Loucy (cell line): Measurements from ENCODE around the gene CYP27B1.

Experiments used
- H2AFZ ChIP-seq: fragments of 200-600 bp; sonication (generic); 2 replicates; pipeline ENCODE4 v1.6.0; 2016; ENCODE audit warnings: antibody characterized with exemption, mild to moderate bottlenecking, low read length, moderate library complexity
- H3F3A ChIP-seq: fragments of 200-600 bp; 2 replicates; pipeline ENCODE4 v1.6.0; 2016; ENCODE audit warnings: antibody characterized with exemption, low read depth, mild to moderate bottlenecking
- H3K27me3 ChIP-seq: fragments of 200-600 bp; sonication (generic); 2 replicates; pipeline ENCODE4 v1.6.1; 2014; ENCODE audit warnings: low read length, mild to moderate bottlenecking; ENCODE audit not compliant: insufficient read depth, poor library complexity, severe bottlenecking
- H3K36me3 ChIP-seq: fragments of 200-600 bp; sonication (generic); 2 replicates; pipeline ENCODE4 v1.6.1; 2016; ENCODE audit warnings: low read length; ENCODE audit not compliant: insufficient read depth
- H3K4me1 ChIP-seq: fragments of 200-600 bp; sonication (generic); 2 replicates; pipeline ENCODE4 v1.5.1; 2014; ENCODE audit warnings: low read length, mild to moderate bottlenecking; ENCODE audit not compliant: insufficient read depth, poor library complexity, severe bottlenecking
- H3K4me2 ChIP-seq: fragments of 200-600 bp; sonication (generic); 2 replicates; pipeline ENCODE4 v1.6.0; 2014; ENCODE audit warnings: antibody characterized with exemption, low read length, low read depth, mild to moderate bottlenecking; ENCODE audit not compliant: poor library complexity, severe bottlenecking
- H3K4me3 ChIP-seq: fragments of 200-600 bp; sonication (generic); 2 replicates; pipeline ENCODE4 v1.5.1; 2014; ENCODE audit warnings: low read length, mild to moderate bottlenecking, mixed read lengths; ENCODE audit not compliant: poor library complexity, severe bottlenecking
- H3K79me2 ChIP-seq: fragments of 200-600 bp; sonication (generic); 2 replicates; pipeline ENCODE4 v1.6.1; 2014; ENCODE audit warnings: low read length; ENCODE audit not compliant: insufficient read depth
- H3K9ac ChIP-seq: fragments of 200-600 bp; sonication (generic); 2 replicates; pipeline ENCODE4 v1.6.0; 2014; ENCODE audit warnings: mild to moderate bottlenecking, low read depth, low read length, moderate library complexity; ENCODE audit not compliant: poor library complexity, severe bottlenecking
- H3K9me2 ChIP-seq: fragments of 200-600 bp; sonication (generic); replicated peaks from 2 replicates; pipeline ENCODE4 v1.6.1; 2016; ENCODE audit warnings: low read depth, low read length, mixed read lengths
- H3K9me3 ChIP-seq: fragments of 200-600 bp; sonication (generic); 2 replicates; pipeline ENCODE4 v1.6.1; 2014; ENCODE audit warnings: mild to moderate bottlenecking, antibody characterized with exemption, low read length, low read depth; ENCODE audit not compliant: insufficient read depth
- H4K20me1 ChIP-seq: fragments of 200-600 bp; sonication (generic); 2 replicates; pipeline ENCODE4 v1.6.0; 2014; ENCODE audit warnings: antibody characterized with exemption, low read length, mild to moderate bottlenecking; ENCODE audit not compliant: insufficient read depth, poor library complexity, severe bottlenecking
- EZH2phosphoT487 ChIP-seq: fragments of 200-600 bp; IDR thresholded peaks from 2 replicates; pipeline ENCODE4 v1.6.1; 2018; ENCODE audit warnings: antibody characterized with exemption, mild to moderate bottlenecking, moderate library complexity, borderline replicate concordance
- TF ChIP-seq, protein P1 (sequence below): fragments of 200-600 bp; sonication (generic); conservative IDR thresholded peaks from 2 replicates; pipeline ENCODE4 v1.5.1; 2014; ENCODE audit warnings: mild to moderate bottlenecking, antibody characterized with exemption, low read length

CYP27B1 gene

DNA sequence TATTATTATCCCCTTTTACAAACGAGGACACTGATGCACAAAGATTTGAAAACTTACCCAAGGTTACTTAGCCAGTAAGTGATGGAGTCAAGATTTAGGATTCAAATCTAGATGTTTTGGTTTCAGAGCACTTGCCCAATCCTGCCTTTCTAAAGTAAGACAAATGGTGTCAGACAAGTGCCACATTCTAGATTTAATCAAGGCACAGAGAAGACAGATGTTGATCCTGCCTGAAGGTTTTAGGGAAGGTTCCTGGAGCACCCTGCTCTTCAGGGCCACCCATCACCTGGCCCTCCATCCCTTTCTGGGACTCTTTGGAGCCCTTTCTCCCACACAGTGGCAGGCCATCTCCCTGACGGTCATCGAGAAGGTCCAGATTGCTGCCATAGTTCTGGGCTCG, 9.1 kb downstream of the CYP27B1 start:
- peaks cover 7% of the 10 kb centered on the region for H3F3A ChIP-seq
- H3K4me2 ChIP-seq, result no peak overlapping the region
- no peaks in the 10 kb centered on the region for H3K9me3 ChIP-seq
- no peak overlapping the region for H3K4me3 ChIP-seq
- H3K4me1 ChIP-seq, result peaks cover 21% of the 10 kb centered on the region
- H3K9ac ChIP-seq, result no peak overlapping the region
- H3K36me3 ChIP-seq, result no peaks in the 10 kb centered on the region; the same call in 1 of the 2 replicates
- H3K9me2 ChIP-seq, result no peaks in the 10 kb centered on the region
- peaks cover 14% of the 10 kb centered on the region for H3K79me2 ChIP-seq
- TF ChIP-seq, protein P1, sequence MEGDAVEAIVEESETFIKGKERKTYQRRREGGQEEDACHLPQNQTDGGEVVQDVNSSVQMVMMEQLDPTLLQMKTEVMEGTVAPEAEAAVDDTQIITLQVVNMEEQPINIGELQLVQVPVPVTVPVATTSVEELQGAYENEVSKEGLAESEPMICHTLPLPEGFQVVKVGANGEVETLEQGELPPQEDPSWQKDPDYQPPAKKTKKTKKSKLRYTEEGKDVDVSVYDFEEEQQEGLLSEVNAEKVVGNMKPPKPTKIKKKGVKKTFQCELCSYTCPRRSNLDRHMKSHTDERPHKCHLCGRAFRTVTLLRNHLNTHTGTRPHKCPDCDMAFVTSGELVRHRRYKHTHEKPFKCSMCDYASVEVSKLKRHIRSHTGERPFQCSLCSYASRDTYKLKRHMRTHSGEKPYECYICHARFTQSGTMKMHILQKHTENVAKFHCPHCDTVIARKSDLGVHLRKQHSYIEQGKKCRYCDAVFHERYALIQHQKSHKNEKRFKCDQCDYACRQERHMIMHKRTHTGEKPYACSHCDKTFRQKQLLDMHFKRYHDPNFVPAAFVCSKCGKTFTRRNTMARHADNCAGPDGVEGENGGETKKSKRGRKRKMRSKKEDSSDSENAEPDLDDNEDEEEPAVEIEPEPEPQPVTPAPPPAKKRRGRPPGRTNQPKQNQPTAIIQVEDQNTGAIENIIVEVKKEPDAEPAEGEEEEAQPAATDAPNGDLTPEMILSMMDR, result no peak
- no peak for TF ChIP-seq EZH2phosphoT487
- H2AFZ ChIP-seq, result no peak overlapping the region
- H3K27me3 ChIP-seq, result no peaks in the 10 kb centered on the region
- peaks cover 20% of the 10 kb centered on the region for H4K20me1 ChIP-seq

- Histone ChIP-seq H3K4me2 (peak overlapping the region; percentile 90), H3K9me3 (no peaks in the 10 kb centered on the region), H3K4me1 (peaks cover 25% of the 10 kb centered on the region), H4K20me1 (peaks cover 22% of the 10 kb centered on the region), H2AFZ (no peak overlapping the region), H3K36me3 (no peaks in the 10 kb centered on the region; the same call in 1 of the 2 replicates), H3F3A (peaks cover 7% of the 10 kb centered on the region), H3K79me2 (peaks cover 19% of the 10 kb centered on the region), H3K9ac (peak overlapping the region; percentile 73), H3K9me2 (no peaks in the 10 kb centered on the region), H3K27me3 (no peaks in the 10 kb centered on the region), H3K4me3 (peak overlapping the region; percentile 78)
- no peak for TF ChIP-seq EZH2phosphoT487
- TF ChIP-seq, protein P1, result peak; percentile 58
Observed at GRCh38 chr12:57756406-57757341, 10.2 kb downstream of the CYP27B1 start.

- TF ChIP-seq, protein P1, result no peak
- no peak for TF ChIP-seq EZH2phosphoT487
- H3K36me3 ChIP-seq, result no peaks in the 10 kb centered on the region; the same call in 1 of the 2 replicates
- H4K20me1 ChIP-seq, result peaks cover 29% of the 10 kb centered on the region
- peaks cover 28% of the 10 kb centered on the region for H3K79me2 ChIP-seq
- H2AFZ ChIP-seq, result no peak overlapping the region
- H3K27me3 ChIP-seq, result no peaks in the 10 kb centered on the region
- peak overlapping the region; percentile 90 for H3K4me2 ChIP-seq
- H3K4me3 ChIP-seq, result peak overlapping the region; percentile 78
- peaks cover 35% of the 10 kb centered on the region for H3K4me1 ChIP-seq
- no peaks in the 10 kb centered on the region for H3K9me2 ChIP-seq
- H3F3A ChIP-seq, result peaks cover 7% of the 10 kb centered on the region
- H3K9ac ChIP-seq, result peak overlapping the region; percentile 73
- no peaks in the 10 kb centered on the region for H3K9me3 ChIP-seq
Observed at GRCh38 chr12:57755454-57756372, 11.2 kb downstream of the CYP27B1 start.
